HepG2 (cell line): ENCODE results near the gene DDIAS. TPM values are rescaled to one million over a fixed set of nuclear protein-coding genes. Genes with fewer than 3 reads are reported as not detected.

Experiments used
- ATF7 ChIP-seq, 2 experiments: fragments of 450-650 bp in 1 of 2; sonication (generic) in 1 of 2; formaldehyde crosslinking in 1 of 2; IDR thresholded peaks; 2 replicates each; pipeline versions ENCODE4 v1.4.0 to v1.6.1; 2016 to 2020; ENCODE audit warnings: antibody characterized with exemption in 1 of 2, mild to moderate bottlenecking in 1 of 2, missing genetic modification reagents in 1 of 2
- CBFB ChIP-seq: sonication (generic); formaldehyde crosslinking; IDR thresholded peaks from 2 replicates; pipeline ENCODE4 v1.4.0; 2020; ENCODE audit warnings: missing genetic modification reagents
- CEBPZ ChIP-seq: IDR thresholded peaks from 2 replicates; pipeline ENCODE4 v1.6.1; 2012; ENCODE audit warnings: low read length, improper control_type of control experiment
- DMAP1 ChIP-seq: IDR thresholded peaks from 2 replicates; pipeline ENCODE4 v1.6.1; 2016
- E2F2 ChIP-seq: sonication (generic); formaldehyde crosslinking; IDR thresholded peaks from 2 replicates; pipeline ENCODE4 v1.4.0; 2020; ENCODE audit warnings: missing genetic modification reagents, borderline replicate concordance
- HDAC2 ChIP-seq: sonication (generic); formaldehyde crosslinking; IDR thresholded peaks from 2 replicates; pipeline ENCODE4 v1.4.0; 2020; ENCODE audit warnings: missing genetic modification reagents
- HNRNPK ChIP-seq: fragments of 200-400 bp; formaldehyde crosslinking; IDR thresholded peaks from 2 replicates; pipeline ENCODE4 v1.6.1; 2018; ENCODE audit warnings: low read length, low read depth, moderate library complexity, mild to moderate bottlenecking; ENCODE audit not compliant: poor library complexity, severe bottlenecking
- KDM6A ChIP-seq: IDR thresholded peaks from 2 replicates; pipeline ENCODE4 v1.6.1; 2016; ENCODE audit warnings: low read depth
- MAFG ChIP-seq: sonication (generic); formaldehyde crosslinking; IDR thresholded peaks from 2 replicates; pipeline ENCODE4 v1.5.1; 2020; ENCODE audit warnings: mild to moderate bottlenecking, missing genetic modification reagents
- NONO ChIP-seq, 2 experiments: fragments of 450-650 bp in 1 of 2; sonication (generic) in 1 of 2; formaldehyde crosslinking in 1 of 2; IDR thresholded peaks in 1 of 2; conservative IDR thresholded peaks in 1 of 2; 2 replicates each; pipeline versions ENCODE4 v1.6.1 to v1.8.0; 2017 to 2022; ENCODE audit warnings: mild to moderate bottlenecking in 1 of 2, missing genetic modification reagents in 1 of 2, moderate library complexity in 1 of 2
- NR2F6 ChIP-seq, 2 experiments: IDR thresholded peaks; 2 replicates each; pipeline ENCODE4 v1.6.1; 2016; ENCODE audit warnings: antibody characterized with exemption in 1 of 2, mild to moderate bottlenecking in 1 of 2
- NR3C1 ChIP-seq: sonication (generic); formaldehyde crosslinking; IDR thresholded peaks from 2 replicates; pipeline ENCODE4 v1.4.0; 2020; ENCODE audit warnings: missing genetic modification reagents
- POGZ ChIP-seq: sonication (generic); formaldehyde crosslinking; IDR thresholded peaks from 2 replicates; pipeline ENCODE4 v1.4.0; 2020; ENCODE audit warnings: mild to moderate bottlenecking, missing genetic modification reagents
- POLR2G ChIP-seq: fragments of 200-400 bp; formaldehyde crosslinking; IDR thresholded peaks from 2 replicates; pipeline ENCODE4 v1.6.1; 2018; ENCODE audit warnings: mild to moderate bottlenecking, low read depth, low read length, moderate library complexity
- PPARG ChIP-seq: conservative IDR thresholded peaks from 2 replicates; pipeline ENCODE4 v1.6.1; 2016; ENCODE audit warnings: missing biosample characterization, missing genetic modification reagents
- REPIN1 ChIP-seq: sonication (generic); formaldehyde crosslinking; IDR thresholded peaks from 2 replicates; pipeline ENCODE4 v1.8.0; 2022; ENCODE audit warnings: missing genetic modification reagents, low read depth, mild to moderate bottlenecking, borderline replicate concordance
- RFXAP ChIP-seq: sonication (generic); formaldehyde crosslinking; IDR thresholded peaks from 2 replicates; pipeline ENCODE4 v1.4.0; 2020; ENCODE audit warnings: missing genetic modification reagents, borderline replicate concordance
- STAT5B ChIP-seq: sonication (generic); formaldehyde crosslinking; IDR thresholded peaks from 2 replicates; pipeline ENCODE4 v1.4.0; 2020; ENCODE audit warnings: missing genetic modification reagents
- TARDBP ChIP-seq: sonication (generic); formaldehyde crosslinking; IDR thresholded peaks from 2 replicates; pipeline ENCODE4 v1.8.0; 2022; ENCODE audit warnings: mild to moderate bottlenecking, missing genetic modification reagents
- TBP ChIP-seq: sonication (generic); formaldehyde crosslinking; IDR thresholded peaks from 2 replicates; pipeline ENCODE4 v1.5.0; 2020; ENCODE audit warnings: missing genetic modification reagents
- ZBTB1 ChIP-seq: sonication (generic); formaldehyde crosslinking; IDR thresholded peaks from 2 replicates; pipeline ENCODE4 v1.4.0; 2020; ENCODE audit warnings: missing genetic modification reagents, borderline replicate concordance
- ZBTB20 ChIP-seq: sonication (generic); formaldehyde crosslinking; IDR thresholded peaks from 2 replicates; pipeline ENCODE4 v1.8.1; 2023; ENCODE audit warnings: missing genetic modification reagents, low read depth, mild to moderate bottlenecking, borderline replicate concordance
- ZBTB25 ChIP-seq: IDR thresholded peaks from 2 replicates; pipeline ENCODE4 v1.6.1; 2018; ENCODE audit warnings: missing genetic modification reagents
- ZFP37 ChIP-seq: sonication (generic); formaldehyde crosslinking; IDR thresholded peaks from 2 replicates; pipeline ENCODE4 v1.4.0; 2020; ENCODE audit warnings: missing genetic modification reagents, borderline replicate concordance
- ZNF326 ChIP-seq: sonication (generic); formaldehyde crosslinking; IDR thresholded peaks from 2 replicates; pipeline ENCODE4 v1.4.0; 2020; ENCODE audit warnings: missing genetic modification reagents, borderline replicate concordance
- polyA plus RNA-seq, 8 experiments: library from polyadenylated mRNA; depleted of rRNA in 3 of 8; stranded (reverse) in 7 of 8; unstranded in 1 of 8; fragments of >200 nt; fragmentation: Illumina TruSeq in 4 of 8; extraction: Trizol in 4 of 8; gene quantifications; 2 replicates each; pipeline versions ENCODE4 v1.2.1 to v1.2.3, GENCODE V29; 2011 to 2016; ENCODE audit warnings: low read depth in 4 of 8, missing spikeins in 1 of 8, mixed read lengths in 1 of 8; ENCODE audit not compliant: insufficient read depth in 1 of 8
- total RNA-seq, 5 experiments: library from RNA; depleted of rRNA; stranded (reverse); fragments of >200 nt; fragmentation: Illumina TruSeq; extraction: Trizol; gene quantifications; 2 replicates each; pipeline ENCODE4 v1.2.3, GENCODE V29; 2016; ENCODE audit warnings: low read depth in 1 of 5

DDIAS gene
- total and polyA plus RNA-seq, 2 of the 13 experiments (the other 11 are each of a cell fraction or from before 2014, with no cell fraction given), result 3.5 to 13.0 TPM

GRCh38 chr11:82901165-82901921 is at the start of gene DDIAS (continued):
- TF ChIP-seq E2F2 (no peak), NR2F6 (IDR thresholded peaks at IDR 0.05) (0 out of 2 replicates have a peak, but pooled peaks have one; percentile 12), NR2F6 (CRISPR knock-in tag; IDR thresholded peaks at IDR 0.05) (no peak), ZNF326 (CRISPR knock-in tag) (no peak), ATF7 (IDR thresholded peaks at IDR 0.05) (peak; percentile 41), ATF7 (CRISPR knock-in tag; IDR thresholded peaks at IDR 0.05) (no peak), ZBTB1 (CRISPR knock-in tag) (no peak), HDAC2 (CRISPR knock-in tag) (peak; percentile 67), PPARG (CRISPR knock-in tag) (0 out of 2 replicates have a peak, but pooled peaks have one; percentile 19), ZBTB25 (CRISPR knock-in tag) (no peak), POLR2G (peak; percentile 62), CBFB (CRISPR knock-in tag) (no peak), HNRNPK (no peak), DMAP1 (CRISPR knock-in tag) (0 out of 2 replicates have a peak, but pooled peaks have one; percentile 30), REPIN1 (CRISPR knock-in tag) (peak; percentile 69; the same call in 1 of the 2 replicates), TARDBP (peak; percentile 61; the same call in 1 of the 2 replicates), NR3C1 (no peak), KDM6A (CRISPR knock-in tag) (no peak), NONO (IDR thresholded peaks at IDR 0.05) (no peak), NONO (CRISPR knock-in tag; conservative IDR thresholded peaks at IDR 0.05) (peak; percentile 27), ZFP37 (CRISPR knock-in tag) (no peak), ZBTB20 (CRISPR knock-in tag) (no peak), TBP (CRISPR knock-in tag) (no peak), MAFG (CRISPR knock-in tag) (no peak), POGZ (CRISPR knock-in tag) (peak; percentile 52), CEBPZ (no peak), STAT5B (CRISPR knock-in tag) (no peak), RFXAP (0 out of 2 replicates have a peak, but pooled peaks have one; percentile 30)
